HepG2 (cell line): ENCODE measurements around the gene CDYL2. TPM values are rescaled to one million over a fixed set of nuclear protein-coding genes. Genes with fewer than 3 reads are reported as not detected.

ENCODE experiments used
- ATAC-seq: fragments of 200-7000 bp; cut with Tn5 transposase; 3 replicates; pipeline ENCODE4 v1.9.1; 2020; ENCODE audit warnings: mild to moderate bottlenecking, moderate library complexity
- BruUV-seq: library from RNA; stranded (reverse); fragments of 400-500 nt; replicated peaks from 2 replicates; lab custom pipeline; 2021; lab: Mats Ljungman, UMichigan
- CTCF ChIA-PET: fragments of 300-600 bp; formaldehyde crosslinking; extraction: SDS; loops from one replicate; lab custom pipeline; 2021; ENCODE audit warnings: low total read pairs, inconsistent platforms, low intra/inter-chr PET ratio; lab: Yijun Ruan, JAX
- POLR2A ChIA-PET: fragments of 350-600 bp; sonication (Branson Sonifier 250); formaldehyde crosslinking; loops from one replicate; lab custom pipeline; 2020; ENCODE audit warnings: antibody characterized with exemption, inconsistent platforms; lab: Yijun Ruan, JAX
- DNase-seq: peaks from one replicate; pipeline ENCODE4 v3.0.0-alpha.2; 2015; ENCODE audit warnings: low spot score
- FAIRE-seq: peaks from 3 replicates; lab custom pipeline; 2011; peaks lifted over from hg19 to GRCh38; lab: Jason Lieb, UNC
- H2AFZ ChIP-seq: one replicate; pipeline ENCODE4 v1.6.1; 2011; ENCODE audit warnings: low read length, inconsistent platforms
- H3K27ac ChIP-seq: fragments of 300-600 bp; 3 replicates; pipeline ENCODE4 v1.8.0; 2011; ENCODE audit warnings: mixed run types, mild to moderate bottlenecking, mixed read lengths, low read length, inconsistent platforms; ENCODE audit not compliant: insufficient read depth; ENCODE audit errors: extremely low read length
- H3K27me3 ChIP-seq, 2 experiments: fragments of 200-600 bp in 1 of 2; 2 replicates in 1 of 2; 3 replicates in 1 of 2; pipeline versions ENCODE4 v1.6.0 to v1.8.0; 2011; ENCODE audit warnings: low read length in 2 of 2, mild to moderate bottlenecking in 2 of 2, moderate library complexity in 2 of 2, inconsistent platforms in 1 of 2; ENCODE audit not compliant: insufficient read depth in 2 of 2, control insufficient read depth in 1 of 2
- H3K36me3 ChIP-seq, 2 experiments: fragments of 200-600 bp in 1 of 2; replicated peaks in 1 of 2; 2 replicates in 1 of 2; 3 replicates in 1 of 2; pipeline versions ENCODE4 v1.5.1 to v1.8.0; 2011; ENCODE audit warnings: low read length in 2 of 2, inconsistent platforms in 1 of 2; ENCODE audit not compliant: insufficient read depth in 2 of 2, control insufficient read depth in 1 of 2
- H3K4me1 ChIP-seq: 2 replicates; pipeline ENCODE4 v1.5.1; 2012; ENCODE audit warnings: low read length, inconsistent platforms; ENCODE audit not compliant: insufficient read depth
- H3K4me2 ChIP-seq: 2 replicates; pipeline ENCODE4 v1.6.0; 2011; ENCODE audit warnings: low read depth, low read length, inconsistent platforms
- H3K4me3 ChIP-seq, 3 experiments: fragments of 200-600 bp in 1 of 3; sonication (generic), shearing (Covaris generic) in 1 of 3; replicated peaks in 1 of 3; 2 replicates each; pipeline ENCODE4 v1.5.1; 2011 to 2016; ENCODE audit warnings: low read length in 3 of 3, inconsistent platforms in 2 of 3, low read depth in 2 of 3, mild to moderate bottlenecking in 2 of 3, control low read depth in 1 of 3, mixed read lengths in 1 of 3; ENCODE audit not compliant: insufficient read depth in 1 of 3
- H3K79me2 ChIP-seq: one replicate; pipeline ENCODE4 v1.6.1; 2011; ENCODE audit warnings: low read length, inconsistent platforms; ENCODE audit not compliant: insufficient read depth
- H3K9ac ChIP-seq: 2 replicates; pipeline ENCODE4 v1.6.0; 2011; ENCODE audit warnings: mild to moderate bottlenecking, low read depth, low read length, inconsistent platforms; ENCODE audit not compliant: insufficient read depth
- H3K9me3 ChIP-seq: 2 replicates; pipeline ENCODE4 v1.5.1; 2012; ENCODE audit warnings: mild to moderate bottlenecking, low read length
- H4K20me1 ChIP-seq: 2 replicates; pipeline ENCODE4 v1.6.0; 2011; ENCODE audit warnings: inconsistent platforms, mild to moderate bottlenecking, low read length, moderate library complexity; ENCODE audit not compliant: insufficient read depth
- EZH2 ChIP-seq: conservative IDR thresholded peaks from 2 replicates; pipeline ENCODE4 v1.6.1; 2012; ENCODE audit warnings: mild to moderate bottlenecking, low read depth, low read length, moderate library complexity
- GRHL1 ChIP-seq: sonication (generic); formaldehyde crosslinking; conservative IDR thresholded peaks from 2 replicates; pipeline ENCODE4 v1.8.0; 2022; ENCODE audit warnings: missing genetic modification reagents
- HNRNPK ChIP-seq: fragments of 200-400 bp; formaldehyde crosslinking; IDR thresholded peaks from 2 replicates; pipeline ENCODE4 v1.6.1; 2018; ENCODE audit warnings: low read length, low read depth, moderate library complexity, mild to moderate bottlenecking; ENCODE audit not compliant: poor library complexity, severe bottlenecking
- MNT ChIP-seq: fragments of 450-650 bp; IDR thresholded peaks from 2 replicates; pipeline ENCODE4 v1.6.1; 2016
- PHF5A ChIP-seq: IDR thresholded peaks from one replicate; pipeline ENCODE4 v1.6.1; 2018; ENCODE audit warnings: low read depth, missing genetic modification reagents; ENCODE audit not compliant: unreplicated experiment
- SSRP1 ChIP-seq: IDR thresholded peaks from 2 replicates; pipeline ENCODE4 v1.6.1; 2016; ENCODE audit warnings: control low read depth
- TAF1 ChIP-seq: sonication (generic); formaldehyde crosslinking; IDR thresholded peaks from 2 replicates; pipeline ENCODE4 v1.4.0; 2020; ENCODE audit warnings: missing genetic modification reagents
- TEAD3 ChIP-seq: optimal IDR thresholded peaks from 2 replicates; pipeline ENCODE3; 2016; ENCODE audit warnings: borderline replicate concordance
- TIGD3 ChIP-seq: sonication (generic); formaldehyde crosslinking; IDR thresholded peaks from 2 replicates; pipeline ENCODE4 v1.5.1; 2020; ENCODE audit warnings: mild to moderate bottlenecking, missing genetic modification reagents, borderline replicate concordance
- ZBTB26 ChIP-seq: IDR thresholded peaks from 2 replicates; pipeline ENCODE4 v1.6.1; 2016; ENCODE audit warnings: missing compliant biosample characterization, missing genetic modification reagents, borderline replicate concordance
- ZNF280D ChIP-seq: sonication (generic); formaldehyde crosslinking; IDR thresholded peaks from 2 replicates; pipeline ENCODE4 v1.5.1; 2020; ENCODE audit warnings: mild to moderate bottlenecking, missing genetic modification reagents
- ZSCAN12 ChIP-seq: sonication (generic); formaldehyde crosslinking; IDR thresholded peaks from 2 replicates; pipeline ENCODE4 v1.9.0; 2021; ENCODE audit warnings: mild to moderate bottlenecking, missing genetic modification reagents
- WGBS: methylation state at CpG from one replicate; pipeline ENCODE4 v1.1.6; 2017; ENCODE audit warnings: low lambda C conversion rate; 5-methylcytosine and 5-hydroxymethylcytosine counted together
- in situ Hi-C: cut with HindIII; loops from 2 replicates; pipeline ENCODE4 v1.10.0; 2017; ENCODE audit warnings: low pct_unique_long_range_greater_than_20kb; ENCODE audit not compliant: extremely low pct_ligation_motif_present
- intact Hi-C: fragments of 100-400 bp; cut with micrococcal nuclease; formaldehyde crosslinking; loops from one replicate; pipeline ENCODE4 v1.10.0; 2022; ENCODE audit not compliant: unreplicated experiment
- polyA plus RNA-seq, 8 experiments: library from polyadenylated mRNA; depleted of rRNA in 3 of 8; stranded (reverse) in 7 of 8; unstranded in 1 of 8; fragments of >200 nt; fragmentation: Illumina TruSeq in 4 of 8; extraction: Trizol in 4 of 8; gene quantifications; 2 replicates each; pipeline versions ENCODE4 v1.2.1 to v1.2.3, GENCODE V29; 2011 to 2016; ENCODE audit warnings: low read depth in 4 of 8, missing spikeins in 1 of 8, mixed read lengths in 1 of 8; ENCODE audit not compliant: insufficient read depth in 1 of 8
- total RNA-seq, 5 experiments: library from RNA; depleted of rRNA; stranded (reverse); fragments of >200 nt; fragmentation: Illumina TruSeq; extraction: Trizol; gene quantifications; 2 replicates each; pipeline ENCODE4 v1.2.3, GENCODE V29; 2016; ENCODE audit warnings: low read depth in 1 of 5

CDYL2 gene
- total and polyA plus RNA-seq, 2 of the 13 experiments (the other 11 are each of a cell fraction or from before 2014, with no cell fraction given): 0.07 to 0.35 TPM

- no peak for TF ChIP-seq ZNF280D (CRISPR knock-in tag)
Observed at GRCh38 chr16:80654094-80654862, 150.1 kb downstream of the CDYL2 start (continued).

- Histone ChIP-seq H3K36me3 (no peaks in the 10 kb centered on the region), H3K4me3 (no peak overlapping the region), H3K9me3 (no peaks in the 10 kb centered on the region), H4K20me1 (no peaks in the 10 kb centered on the region), H3K9ac (no peak overlapping the region), H3K27me3 (no peaks in the 10 kb centered on the region), H3K4me1 (no peaks in the 10 kb centered on the region), H3K4me2 (no peak overlapping the region), H3K79me2 (no peaks in the 10 kb centered on the region), H2AFZ (no peak overlapping the region), H3K27ac (no peak overlapping the region)
- no TSS peak for BruUV-seq
- ATAC-seq (no peak), DNase-seq (no peak), FAIRE-seq (no peak)
- ChIA-PET CTCF (no interaction called here), POLR2A (no interaction called here)
- in situ Hi-C loops: no loop called here
- intact Hi-C loops: no loop called here
- 35% methylated on average over 5 of the region's 5 CpGs for WGBS
- TF ChIP-seq ZBTB26 (no peak), EZH2 (no peak), MNT (no peak), TEAD3 (CRISPR knock-in tag) (no peak), GRHL1 (CRISPR knock-in tag) (no peak), SSRP1 (no peak), PHF5A (no peak), TAF1 (CRISPR knock-in tag) (no peak), TIGD3 (no peak), HNRNPK (no peak), ZSCAN12 (CRISPR knock-in tag) (no peak)
Observed at GRCh38 chr16:80652441-80652840, 152.0 kb downstream of the CDYL2 start.
